NCI-H1105 (cell line): ENCODE data around the gene CUL5.
"Not testable (repeated sequence)": the region's sequence is repeated elsewhere in the genome, so short reads cannot be mapped to it uniquely, and the experiment has no call there.

Experiments used
- DNase-seq: peaks from one replicate; lab custom pipeline; 2025; lab: John Stamatoyannopoulos, UW

The CUL5 gene

GRCh38 chr11:108019870-108020540, 11.3 kb downstream of the CUL5 start:
- DNase-seq, result no peak

GRCh38 chr11:108025387-108026080, 16.8 kb downstream of the CUL5 start:
- no peak for DNase-seq

GRCh38 chr11:108027057-108027456, 18.4 kb downstream of the CUL5 start:
- DNase-seq, result no peak

- not testable (repeated sequence) for DNase-seq
Observed at GRCh38 chr11:108028822-108029441, 20.2 kb downstream of the CUL5 start.

DNA sequence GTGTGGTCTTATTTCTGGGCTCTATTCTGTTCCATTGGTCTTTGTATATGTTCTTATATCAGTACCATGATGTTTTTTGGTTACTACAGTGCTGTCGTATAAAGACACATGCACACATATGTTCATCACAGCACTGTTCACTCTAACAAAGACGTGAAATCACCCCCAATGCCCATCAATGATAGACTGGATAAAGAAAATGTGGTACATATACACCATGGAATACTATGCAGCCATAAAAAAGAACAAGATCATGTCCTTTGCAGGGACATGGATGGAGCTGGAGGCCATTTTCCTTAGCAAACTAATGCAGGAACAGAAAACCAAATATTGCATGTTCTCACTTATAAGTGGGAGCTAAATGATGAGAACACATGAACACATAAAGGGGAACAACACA, 22.9 kb downstream of the CUL5 start:
- DNase-seq, result not testable (repeated sequence)

- no peak for DNase-seq
Observed at GRCh38 chr11:108032800-108033199, 24.1 kb downstream of the CUL5 start.

- DNase-seq, result no peak
Observed at GRCh38 chr11:108034034-108034433, 25.3 kb downstream of the CUL5 start.

- DNase-seq, result no peak
Observed at GRCh38 chr11:108034952-108035351, 26.3 kb downstream of the CUL5 start.

DNA sequence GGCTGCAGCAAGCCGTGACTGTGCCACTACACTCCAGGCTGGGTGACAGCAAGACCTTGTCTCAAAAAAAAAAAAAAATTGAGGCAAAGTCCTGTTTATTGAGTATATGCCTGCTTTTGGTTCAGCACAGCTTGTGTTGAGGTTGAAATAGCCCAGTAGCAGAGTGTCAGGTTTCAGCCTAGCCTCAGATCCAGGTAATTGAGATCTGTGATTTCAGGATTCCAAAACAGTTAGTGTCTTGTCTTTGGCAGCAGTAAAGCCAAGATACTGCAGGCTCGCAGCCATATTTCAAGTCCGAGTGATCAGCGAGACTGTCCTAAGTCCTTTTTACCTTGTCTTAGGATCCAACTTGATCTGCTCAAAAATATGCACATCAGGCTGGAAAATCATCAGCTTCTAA, 27.0 kb downstream of the CUL5 start:
- DNase-seq, result no peak

- DNase-seq, result no peak
Observed at GRCh38 chr11:108037211-108037610, 28.5 kb downstream of the CUL5 start.

DNA sequence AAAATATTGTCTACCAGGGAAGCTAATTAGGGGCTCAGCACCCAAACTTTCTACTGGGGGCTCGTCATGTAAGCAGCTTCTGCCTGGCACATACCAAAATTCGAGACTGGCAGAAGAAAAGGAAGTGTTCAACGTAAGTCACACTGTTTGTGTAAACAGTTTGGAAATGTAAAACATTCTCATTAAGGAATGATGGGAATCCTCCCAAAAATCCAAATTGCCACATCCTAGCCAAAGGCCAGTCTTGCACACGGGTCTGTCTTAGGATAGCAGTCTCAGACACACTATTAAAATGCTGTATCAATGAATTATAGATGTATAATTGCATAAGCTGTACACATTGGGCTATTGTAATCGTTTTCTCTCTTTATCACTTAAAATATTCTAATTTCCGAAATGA, 28.9 kb downstream of the CUL5 start:
- DNase-seq, result no peak

GRCh38 chr11:108048269-108048668, 39.6 kb downstream of the CUL5 start:
- DNase-seq, result no peak

- DNase-seq, result no peak
Observed at GRCh38 chr11:108062336-108062735, 53.6 kb downstream of the CUL5 start.

GRCh38 chr11:108063410-108063809, 54.7 kb downstream of the CUL5 start:
- DNase-seq, result no peak

GRCh38 chr11:108069947-108070346, 61.2 kb downstream of the CUL5 start:
- DNase-seq, result no peak

DNA sequence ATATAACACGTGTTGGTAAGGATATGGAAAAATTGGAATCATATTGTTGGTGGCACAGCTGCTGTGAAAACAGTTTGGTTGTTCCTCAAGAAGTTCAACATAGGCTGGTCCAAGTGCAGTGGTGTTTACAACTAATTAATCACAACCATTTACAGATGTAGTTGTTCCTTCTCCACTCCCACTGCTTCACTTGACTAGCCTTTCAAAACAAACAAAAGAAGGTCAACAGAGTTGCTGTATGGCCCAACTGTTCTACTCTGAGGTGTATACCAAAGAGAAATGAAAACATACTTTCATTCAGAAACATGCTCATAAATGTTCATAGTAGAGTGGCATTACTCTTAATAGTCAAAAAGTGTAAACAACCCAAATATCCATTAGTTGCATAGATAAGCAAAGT, 76.1 kb downstream of the CUL5 start:
- no peak for DNase-seq

- no peak for DNase-seq
Observed at GRCh38 chr11:108085672-108086071, 77.0 kb downstream of the CUL5 start.

- DNase-seq, result no peak
Observed at GRCh38 chr11:108092134-108092533, 83.4 kb downstream of the CUL5 start.

DNA sequence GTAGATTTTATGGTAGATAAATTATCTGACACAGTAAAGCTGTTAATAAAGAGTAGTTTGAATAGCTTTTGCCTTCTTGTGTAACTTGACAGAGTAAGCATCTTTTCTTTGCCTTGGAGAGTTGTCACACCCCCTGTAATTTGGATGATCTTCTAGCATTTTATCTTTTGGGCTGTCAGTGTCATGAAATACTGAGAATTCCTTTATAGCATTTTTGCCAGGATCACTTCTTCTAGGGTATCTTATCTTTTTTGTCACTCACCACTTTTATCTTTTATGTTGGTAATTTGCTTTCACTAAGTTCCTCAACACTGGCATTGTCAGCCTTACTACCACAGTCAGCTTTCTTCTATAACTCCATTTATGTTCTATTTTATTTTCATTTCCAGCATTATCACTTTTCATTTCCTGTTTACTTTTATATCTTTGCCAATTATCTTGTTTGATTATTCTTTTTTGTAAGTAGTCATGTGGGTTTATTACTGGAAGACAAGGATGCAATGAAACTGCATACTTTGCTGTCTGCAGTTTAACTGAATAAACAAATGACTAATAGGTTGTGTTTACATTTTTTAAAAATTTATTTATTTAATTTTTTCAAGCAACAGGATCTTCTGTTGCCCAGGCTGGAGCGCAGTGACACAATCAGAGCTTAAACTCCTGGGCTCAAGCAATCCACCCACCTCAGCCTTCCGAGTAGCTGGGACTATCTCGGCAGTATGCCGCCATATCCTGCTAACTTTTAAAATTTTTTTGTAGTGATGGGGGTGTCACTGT, 84.6 kb downstream of the CUL5 start:
- DNase-seq, result no peak

GRCh38 chr11:108097179-108097578, 88.5 kb downstream of the CUL5 start:
- no peak for DNase-seq

DNA sequence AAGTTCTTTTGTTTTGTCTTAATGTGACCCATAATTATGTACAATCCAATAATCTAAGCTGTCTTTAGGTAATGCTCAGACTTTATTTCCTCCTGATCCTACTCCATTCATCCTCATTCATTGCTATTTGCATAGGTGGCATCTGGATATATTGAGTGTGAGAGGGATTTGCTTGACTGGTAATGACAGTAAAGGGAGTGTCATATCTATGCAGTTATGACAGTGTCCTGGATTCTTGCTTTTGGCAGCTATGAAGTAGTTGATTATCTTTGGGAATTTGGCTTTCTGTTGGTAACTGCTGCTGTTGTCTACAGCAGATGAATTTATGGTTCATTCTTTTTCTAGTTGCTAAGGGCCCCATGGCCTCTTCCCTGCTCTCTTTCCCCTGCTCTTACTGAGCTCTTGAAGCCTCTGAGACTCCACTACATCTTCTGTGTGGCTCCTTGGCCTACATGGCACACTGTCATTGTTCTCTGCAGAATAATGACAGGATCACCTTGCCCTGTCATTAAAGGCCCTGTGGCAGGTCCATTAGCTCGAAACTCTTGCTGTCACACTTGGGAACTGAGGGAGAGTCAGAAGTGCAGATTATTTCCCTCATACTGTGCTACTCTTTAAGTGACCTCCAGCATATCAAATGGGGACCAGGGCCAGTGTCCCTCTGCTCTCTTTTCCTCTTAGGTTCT, 92.5 kb downstream of the CUL5 start:
- no peak for DNase-seq

DNA sequence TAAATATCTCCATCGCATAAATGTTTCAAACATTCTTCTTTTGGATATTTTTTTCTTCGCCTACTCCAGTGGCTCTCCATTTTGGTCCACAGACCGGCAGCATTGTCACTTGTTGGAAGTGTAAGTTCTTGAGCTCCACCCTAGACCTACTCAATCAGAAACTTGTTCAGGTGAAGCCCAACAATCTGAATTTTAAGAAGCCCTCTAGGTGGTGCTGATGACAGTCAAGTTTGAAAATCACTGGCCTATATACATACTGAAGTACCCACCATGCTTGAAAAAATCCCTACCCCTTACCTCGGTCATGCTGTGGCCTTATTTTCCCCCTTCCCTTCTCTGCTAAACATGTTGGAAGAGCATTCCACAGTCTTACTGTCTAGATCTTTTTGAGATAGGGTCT, 102.4 kb downstream of the CUL5 start:
- DNase-seq, result no peak
